Measurements from ENCODE around the gene CLIC3.

CLIC3 gene

DNA sequence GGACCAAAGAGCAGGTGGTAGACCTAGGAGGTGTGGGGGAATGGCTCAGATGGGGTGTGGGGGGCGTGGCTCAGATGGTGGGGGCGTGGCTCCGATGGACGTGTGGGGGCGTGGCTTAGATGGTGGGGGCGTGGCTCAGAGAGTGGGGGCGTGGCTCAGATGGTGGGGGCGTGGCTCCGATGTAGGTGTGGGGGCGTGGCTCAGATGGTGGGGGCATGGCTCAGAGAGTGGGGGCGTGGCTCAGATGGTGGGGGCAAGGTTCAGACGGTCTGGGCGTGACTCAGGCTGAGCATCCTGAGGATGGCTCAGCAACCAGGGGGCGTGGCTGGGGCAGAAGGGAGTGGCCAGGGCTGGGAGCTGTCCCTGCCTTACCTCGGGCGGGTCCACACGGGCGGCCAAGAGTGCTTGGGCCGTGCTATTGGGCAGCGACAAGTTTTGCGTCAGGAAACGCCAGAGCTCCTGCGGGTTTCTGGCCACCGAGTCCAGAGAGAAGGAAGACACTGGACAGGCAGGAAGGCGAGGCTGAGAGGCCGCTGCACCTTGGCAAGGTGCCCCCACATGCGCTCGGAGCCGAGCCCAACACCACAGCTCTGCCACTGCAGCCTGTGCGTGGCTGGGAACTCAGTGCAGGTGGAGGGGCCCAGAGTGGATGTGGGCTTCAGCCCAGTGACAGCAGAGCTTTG, 25.8 kb upstream of the CLIC3 start:
- no peak overlapping the region for H3K4me3 ChIP-seq (ENCODE audit: low read depth, low read length)
- peaks cover 3% of the 10 kb centered on the region; the same call in 1 of the 2 replicates for H3K4me1 ChIP-seq (ENCODE audit: control insufficient read depth, insufficient read depth, low read length)
- peaks cover 7% of the 10 kb centered on the region for H3K27me3 ChIP-seq (ENCODE audit: control insufficient read depth, insufficient read depth, low read length)
- 0 out of 2 replicates have a peak, but pooled peaks cover 3% of the 10 kb centered on the region for H3K36me3 ChIP-seq (ENCODE audit: control insufficient read depth, insufficient read depth, low read length)
- H3K9me3 ChIP-seq (ENCODE audit: control insufficient read depth, insufficient read depth, low read depth, low read length): no peaks in the 10 kb centered on the region
- H3K27ac ChIP-seq (ENCODE audit: low read depth, low read length): no peak overlapping the region
- H3K9ac ChIP-seq (ENCODE audit: low read length): no peak overlapping the region

- Histone ChIP-seq H3K36me3 (ENCODE audit: control insufficient read depth, insufficient read depth, low read length) (0 out of 2 replicates have a peak, but pooled peaks cover 4% of the 10 kb centered on the region), H3K27me3 (ENCODE audit: control insufficient read depth, insufficient read depth, low read length) (peaks cover 2% of the 10 kb centered on the region; the same call in 1 of the 2 replicates), H3K27ac (ENCODE audit: low read depth, low read length) (no peak overlapping the region), H3K9me3 (ENCODE audit: control insufficient read depth, insufficient read depth, low read depth, low read length) (no peaks in the 10 kb centered on the region), H3K4me1 (ENCODE audit: control insufficient read depth, insufficient read depth, low read length) (peaks cover 3% of the 10 kb centered on the region; the same call in 1 of the 2 replicates), H3K9ac (ENCODE audit: low read length) (no peak overlapping the region), H3K4me3 (ENCODE audit: low read depth, low read length) (no peak overlapping the region)
Measured at GRCh38 chr9:137021568-137021978, 25.2 kb upstream of the CLIC3 start.

DNA sequence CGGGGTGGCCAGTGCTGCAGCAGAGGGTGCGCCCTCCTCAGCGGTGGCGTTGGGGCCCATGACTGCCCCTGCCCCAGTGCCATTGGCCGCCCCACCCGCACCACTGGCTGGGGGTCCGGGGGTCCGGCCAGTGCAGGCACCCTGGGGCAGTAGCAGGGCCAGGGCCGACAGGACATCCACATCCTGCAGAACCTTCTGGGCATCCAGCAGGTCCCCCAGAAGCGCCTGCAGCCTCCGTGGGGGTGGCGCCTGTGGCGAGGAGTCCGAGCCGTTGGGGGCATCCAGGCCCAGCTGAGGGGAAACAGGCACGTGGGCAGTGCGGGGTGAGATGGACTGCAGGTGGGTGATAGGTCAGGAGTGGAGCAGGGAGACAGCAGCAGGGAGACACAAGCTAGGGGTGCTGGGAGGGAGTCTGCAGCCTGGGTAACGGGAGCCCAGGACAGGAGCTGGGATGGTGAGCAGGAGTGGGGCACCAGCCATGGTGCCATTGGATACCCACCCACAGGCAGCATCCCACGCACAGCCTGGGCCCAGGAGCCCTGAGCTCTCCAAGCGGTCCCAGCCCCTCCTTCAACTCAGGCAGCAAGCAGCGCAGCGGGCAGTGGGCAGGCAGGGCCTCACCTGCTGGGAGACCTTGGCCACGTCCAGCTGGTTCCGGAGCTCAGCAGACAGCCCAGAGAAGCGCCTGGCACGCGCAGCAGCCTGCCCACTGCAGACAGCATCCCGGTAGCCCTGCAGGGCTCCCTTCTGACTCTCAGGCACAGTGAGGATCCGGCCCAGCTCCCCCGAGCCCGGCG, 24.6 kb upstream of the CLIC3 start:
- Histone ChIP-seq H3K27me3 (ENCODE audit: control insufficient read depth, insufficient read depth, low read length) (no peaks in the 10 kb centered on the region), H3K4me3 (ENCODE audit: low read depth, low read length) (no peak overlapping the region), H3K36me3 (ENCODE audit: control insufficient read depth, insufficient read depth, low read length) (0 out of 2 replicates have a peak, but pooled peaks cover 4% of the 10 kb centered on the region), H3K27ac (ENCODE audit: low read depth, low read length) (no peak overlapping the region), H3K9ac (ENCODE audit: low read length) (no peak overlapping the region), H3K9me3 (ENCODE audit: control insufficient read depth, insufficient read depth, low read depth, low read length) (no peaks in the 10 kb centered on the region), H3K4me1 (ENCODE audit: control insufficient read depth, insufficient read depth, low read length) (peaks cover 3% of the 10 kb centered on the region; the same call in 1 of the 2 replicates)

- H3K36me3 ChIP-seq (ENCODE audit: control insufficient read depth, insufficient read depth, low read length): 0 out of 2 replicates have a peak, but pooled peaks cover 4% of the 10 kb centered on the region
- H3K9me3 ChIP-seq (ENCODE audit: control insufficient read depth, insufficient read depth, low read depth, low read length): no peaks in the 10 kb centered on the region
- H3K4me1 ChIP-seq (ENCODE audit: control insufficient read depth, insufficient read depth, low read length): peaks cover 3% of the 10 kb centered on the region; the same call in 1 of the 2 replicates
- H3K27ac ChIP-seq (ENCODE audit: low read depth, low read length): no peak overlapping the region
- no peak overlapping the region for H3K4me3 ChIP-seq (ENCODE audit: low read depth, low read length)
- H3K9ac ChIP-seq (ENCODE audit: low read length): no peak overlapping the region
- H3K27me3 ChIP-seq (ENCODE audit: control insufficient read depth, insufficient read depth, low read length): no peaks in the 10 kb centered on the region
Measured at GRCh38 chr9:137019891-137020683, 23.7 kb upstream of the CLIC3 start.

DNA sequence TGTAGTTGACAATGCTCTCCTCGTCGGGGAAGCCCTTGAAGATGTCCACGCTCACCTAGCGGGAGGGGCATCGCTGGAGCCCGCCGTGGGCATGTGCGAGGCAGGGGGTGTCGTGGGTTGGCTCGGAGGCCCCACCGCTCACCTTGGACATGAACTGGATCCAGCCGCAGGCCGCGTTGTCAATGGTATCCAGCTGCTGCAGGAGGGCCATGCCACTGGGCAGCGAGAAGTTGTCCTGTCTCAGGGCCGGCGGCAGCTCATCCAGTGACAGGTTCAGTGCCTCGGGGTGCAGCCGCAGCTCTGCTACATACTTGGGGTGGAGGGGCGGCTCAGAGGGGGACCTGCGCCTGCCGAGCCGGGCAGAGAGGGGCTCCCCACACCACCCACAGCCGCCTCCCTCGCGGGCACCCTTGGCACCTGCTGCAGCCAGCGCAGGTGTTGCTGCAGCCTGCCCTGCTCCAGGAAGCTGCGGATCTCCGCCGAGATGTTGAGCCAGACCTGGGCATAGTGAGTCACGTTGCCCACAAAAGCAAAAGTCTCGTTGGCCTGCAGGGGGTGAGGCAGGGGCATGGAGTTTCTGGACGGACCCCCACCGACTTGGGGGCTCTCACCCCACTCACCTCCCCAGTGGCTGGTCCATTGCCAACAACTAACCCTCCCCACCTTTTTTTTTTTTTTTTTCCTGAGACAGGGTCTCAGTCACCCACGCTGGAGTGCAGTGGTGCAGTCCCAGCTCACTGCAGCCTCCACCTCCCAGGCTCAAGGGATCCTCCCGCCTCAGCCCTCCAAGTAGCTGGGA, 22.6 kb upstream of the CLIC3 start:
- H3K36me3 ChIP-seq (ENCODE audit: control insufficient read depth, insufficient read depth, low read length): 0 out of 2 replicates have a peak, but pooled peaks cover 4% of the 10 kb centered on the region
- no peaks in the 10 kb centered on the region for H3K9me3 ChIP-seq (ENCODE audit: control insufficient read depth, insufficient read depth, low read depth, low read length)
- no peak overlapping the region for H3K27ac ChIP-seq (ENCODE audit: low read depth, low read length)
- H3K9ac ChIP-seq (ENCODE audit: low read length): no peak overlapping the region
- H3K4me3 ChIP-seq (ENCODE audit: low read depth, low read length): no peak overlapping the region
- H3K27me3 ChIP-seq (ENCODE audit: control insufficient read depth, insufficient read depth, low read length): no peaks in the 10 kb centered on the region
- H3K4me1 ChIP-seq (ENCODE audit: control insufficient read depth, insufficient read depth, low read length): peaks cover 3% of the 10 kb centered on the region; the same call in 1 of the 2 replicates

- Histone ChIP-seq H3K9ac (ENCODE audit: low read length) (no peak overlapping the region), H3K4me1 (ENCODE audit: control insufficient read depth, insufficient read depth, low read length) (peaks cover 3% of the 10 kb centered on the region; the same call in 1 of the 2 replicates), H3K9me3 (ENCODE audit: control insufficient read depth, insufficient read depth, low read depth, low read length) (no peaks in the 10 kb centered on the region), H3K27me3 (ENCODE audit: control insufficient read depth, insufficient read depth, low read length) (no peaks in the 10 kb centered on the region), H3K27ac (ENCODE audit: low read depth, low read length) (no peak overlapping the region), H3K36me3 (ENCODE audit: control insufficient read depth, insufficient read depth, low read length) (0 out of 2 replicates have a peak, but pooled peaks cover 4% of the 10 kb centered on the region), H3K4me3 (ENCODE audit: low read depth, low read length) (no peak overlapping the region)
Measured at GRCh38 chr9:137017791-137018497, 21.6 kb upstream of the CLIC3 start.

GRCh38 chr9:137017071-137017470, 20.7 kb upstream of the CLIC3 start:
- Histone ChIP-seq H3K27me3 (ENCODE audit: control insufficient read depth, insufficient read depth, low read length) (no peaks in the 10 kb centered on the region; the same call in 1 of the 2 replicates), H3K36me3 (ENCODE audit: control insufficient read depth, insufficient read depth, low read length) (0 out of 2 replicates have a peak, but pooled peaks cover 4% of the 10 kb centered on the region), H3K9ac (ENCODE audit: low read length) (no peak overlapping the region), H3K27ac (ENCODE audit: low read depth, low read length) (no peak overlapping the region), H3K4me3 (ENCODE audit: low read depth, low read length) (no peak overlapping the region), H3K4me1 (ENCODE audit: control insufficient read depth, insufficient read depth, low read length) (no peaks in the 10 kb centered on the region), H3K9me3 (ENCODE audit: control insufficient read depth, insufficient read depth, low read depth, low read length) (no peaks in the 10 kb centered on the region)

DNA sequence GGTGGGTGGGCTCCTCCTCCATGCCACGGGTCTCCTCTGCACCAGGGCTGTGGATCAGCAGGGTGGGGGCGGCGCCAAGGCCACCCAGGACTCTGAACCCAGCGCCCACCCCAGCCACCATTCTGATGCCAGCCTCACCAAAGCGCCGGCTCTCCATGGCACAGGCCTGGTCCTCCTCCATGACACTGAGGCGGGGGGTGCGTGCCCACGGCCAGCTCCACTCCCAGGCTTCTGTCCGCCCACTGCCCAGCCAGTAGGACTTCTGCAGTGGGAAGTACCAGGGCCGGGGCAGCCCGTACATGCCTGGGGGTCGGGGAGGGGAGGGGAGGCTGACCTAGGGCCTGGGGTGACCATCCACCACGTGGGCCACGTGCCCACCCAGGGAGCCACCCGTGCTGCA, 20.1 kb upstream of the CLIC3 start:
- no peak overlapping the region for H3K27ac ChIP-seq (ENCODE audit: low read depth, low read length)
- no peak overlapping the region for H3K9ac ChIP-seq (ENCODE audit: low read length)
- H3K4me3 ChIP-seq (ENCODE audit: low read depth, low read length): no peak overlapping the region
- H3K4me1 ChIP-seq (ENCODE audit: control insufficient read depth, insufficient read depth, low read length): no peaks in the 10 kb centered on the region
- H3K27me3 ChIP-seq (ENCODE audit: control insufficient read depth, insufficient read depth, low read length): no peaks in the 10 kb centered on the region; the same call in 1 of the 2 replicates
- H3K36me3 ChIP-seq (ENCODE audit: control insufficient read depth, insufficient read depth, low read length): peaks cover 6% of the 10 kb centered on the region; the same call in 1 of the 2 replicates
- H3K9me3 ChIP-seq (ENCODE audit: control insufficient read depth, insufficient read depth, low read depth, low read length): no peaks in the 10 kb centered on the region

- Histone ChIP-seq H3K9me3 (ENCODE audit: control insufficient read depth, insufficient read depth, low read depth, low read length) (no peaks in the 10 kb centered on the region), H3K4me1 (ENCODE audit: control insufficient read depth, insufficient read depth, low read length) (no peaks in the 10 kb centered on the region), H3K36me3 (ENCODE audit: control insufficient read depth, insufficient read depth, low read length) (peaks cover 6% of the 10 kb centered on the region; the same call in 1 of the 2 replicates), H3K9ac (ENCODE audit: low read length) (no peak overlapping the region), H3K27ac (ENCODE audit: low read depth, low read length) (no peak overlapping the region), H3K27me3 (ENCODE audit: control insufficient read depth, insufficient read depth, low read length) (no peaks in the 10 kb centered on the region; the same call in 1 of the 2 replicates), H3K4me3 (ENCODE audit: low read depth, low read length) (no peak overlapping the region)
Measured at GRCh38 chr9:137015976-137016375, 19.6 kb upstream of the CLIC3 start.
